Epithelial cell of proximal tubule (primary cell): ENCODE measurements around the gene SLC7A9. TPM values are rescaled to one million over a fixed set of nuclear protein-coding genes. Genes with fewer than 3 reads are reported as not detected.

Experiments used
- DNase-seq: peaks from one replicate; pipeline ENCODE4 v3.0.0-alpha.2; 2011; ENCODE audit warnings: low read depth
- H3K4me3 ChIP-seq: 2 replicates; pipeline ENCODE4 v1.5.1; 2011; ENCODE audit warnings: low read depth, mild to moderate bottlenecking, low read length
- CTCF ChIP-seq: conservative IDR thresholded peaks from 2 replicates; pipeline ENCODE4 v1.5.1; 2012; ENCODE audit warnings: low read depth, mild to moderate bottlenecking, low read length
- total RNA-seq: library from RNA; depleted of rRNA; stranded (reverse); fragments of >200 nt; gene quantifications from 2 replicates; pipeline ENCODE4 v1.2.3, GENCODE V29; 2015

SLC7A9 gene
- total RNA-seq, 1 donor from 2014 or later = not detected

- no peak overlapping the region for H3K4me3 ChIP-seq
- no peak for TF ChIP-seq CTCF
- DNase-seq = no peak
Observed at GRCh38 chr19:32813862-32814425, 55.6 kb downstream of the SLC7A9 start.

GRCh38 chr19:32812571-32812970 lies 57.0 kb downstream of the SLC7A9 start:
- DNase-seq = no peak
- no peak overlapping the region for H3K4me3 ChIP-seq
- TF ChIP-seq CTCF = no peak

- TF ChIP-seq CTCF = no peak
- DNase-seq = no peak
- H3K4me3 ChIP-seq = no peak overlapping the region
Observed at GRCh38 chr19:32812036-32812435, 57.5 kb downstream of the SLC7A9 start.

- H3K4me3 ChIP-seq = no peak overlapping the region
- no peak for TF ChIP-seq CTCF
- no peak for DNase-seq
Observed at GRCh38 chr19:32811151-32811550, 58.4 kb downstream of the SLC7A9 start.

GRCh38 chr19:32810452-32810851 lies 59.1 kb downstream of the SLC7A9 start:
- no peak for TF ChIP-seq CTCF
- no peak overlapping the region for H3K4me3 ChIP-seq
- no peak for DNase-seq

GRCh38 chr19:32809754-32810153 lies 59.8 kb downstream of the SLC7A9 start:
- no peak for DNase-seq
- no peak for TF ChIP-seq CTCF
- H3K4me3 ChIP-seq = no peak overlapping the region

- DNase-seq = no peak
- H3K4me3 ChIP-seq = no peak overlapping the region
- TF ChIP-seq CTCF = no peak
Observed at GRCh38 chr19:32809254-32809653, 60.3 kb downstream of the SLC7A9 start.
